PC-9 (cell line): ENCODE results near the gene SYCP3. TPM values are rescaled to one million over a fixed set of nuclear protein-coding genes. Genes with fewer than 3 reads are reported as not detected.

Source experiments
- BruUV-seq: library from RNA; stranded (reverse); fragments of 400-500 nt; replicated peaks from 2 replicates; lab custom pipeline; 2021; lab: Mats Ljungman, UMichigan
- CTCF ChIA-PET: fragments of 300-600 bp; sonication (Branson Sonifier 250); formaldehyde crosslinking; loops from one replicate; lab custom pipeline; 2022; ENCODE audit warnings: antibody characterized with exemption; lab: Charles Lee
- POLR2A ChIA-PET: fragments of 300-600 bp; sonication (Branson Sonifier 250); formaldehyde crosslinking; loops from one replicate; lab custom pipeline; 2022; ENCODE audit warnings: antibody characterized with exemption; ENCODE audit not compliant: unreplicated experiment; lab: Charles Lee
- DNase-seq, 2 experiments: peaks; one replicate each; pipeline versions ENCODE4 v3.0.0 to v3.0.0-alpha.2; 2015 to 2022; ENCODE audit warnings: mixed read lengths in 1 of 2
- H2AFZ ChIP-seq: fragments of 200-600 bp; sonication (generic); 2 replicates; pipeline ENCODE4 v1.8.1; 2017; ENCODE audit warnings: antibody characterized with exemption
- H3F3A ChIP-seq: fragments of 200-600 bp; sonication (generic); 2 replicates; pipeline ENCODE4 v1.8.1; 2017; ENCODE audit warnings: antibody characterized with exemption, mild to moderate bottlenecking, low read depth; ENCODE audit not compliant: insufficient read depth
- H3K27ac ChIP-seq: fragments of 200-600 bp; sonication (generic); 2 replicates; pipeline ENCODE4 v1.6.1; 2016; ENCODE audit warnings: mixed run types
- H3K27me3 ChIP-seq: fragments of 200-600 bp; sonication (generic); 2 replicates; pipeline ENCODE4 v1.6.1; 2016; ENCODE audit warnings: low read depth, mixed run types; ENCODE audit not compliant: insufficient read depth
- H3K36me3 ChIP-seq: fragments of 200-600 bp; sonication (generic); 2 replicates; pipeline ENCODE4 v1.6.1; 2016; ENCODE audit warnings: low read depth, mixed run types
- H3K4me1 ChIP-seq: fragments of 200-600 bp; sonication (generic); replicated peaks from 2 replicates; pipeline ENCODE4 v1.6.1; 2016; ENCODE audit warnings: mixed run types; ENCODE audit not compliant: insufficient read depth
- H3K4me2 ChIP-seq: fragments of 200-600 bp; sonication (generic); 2 replicates; pipeline ENCODE4 v1.6.1; 2017; ENCODE audit warnings: mixed run types
- H3K4me3 ChIP-seq: fragments of 200-600 bp; sonication (generic); 2 replicates; pipeline ENCODE4 v1.6.1; 2016; ENCODE audit warnings: mixed run types
- H3K79me2 ChIP-seq: fragments of 200-600 bp; sonication (generic); 2 replicates; pipeline ENCODE4 v1.6.1; 2017; ENCODE audit warnings: low read depth, mixed run types
- H3K9me2 ChIP-seq: fragments of 200-600 bp; sonication (generic); 2 replicates; pipeline ENCODE4 v1.8.1; 2017; ENCODE audit warnings: mild to moderate bottlenecking; ENCODE audit not compliant: insufficient read depth
- H3K9me3 ChIP-seq: fragments of 200-600 bp; sonication (generic); 2 replicates; pipeline ENCODE4 v1.8.1; 2016; ENCODE audit warnings: low read depth; ENCODE audit not compliant: insufficient read depth
- H4K20me1 ChIP-seq: fragments of 200-600 bp; sonication (generic); 2 replicates; pipeline ENCODE4 v1.8.1; 2017; ENCODE audit not compliant: insufficient read depth
- EZH2 ChIP-seq: fragments of 200-600 bp; sonication (generic); IDR thresholded peaks from 2 replicates; pipeline ENCODE4 v1.8.0; 2017; ENCODE audit warnings: antibody characterized with exemption, low read depth
- intact Hi-C: fragments of 100-400 bp; cut with micrococcal nuclease; formaldehyde crosslinking; loops from one replicate; pipeline ENCODE4 v1.10.0; 2022; ENCODE audit not compliant: unreplicated experiment
- total RNA-seq: library from RNA; stranded (reverse); gene quantifications from 2 replicates; pipeline ENCODE4 v1.2.3, GENCODE V29; 2021
- TF ChIP-seq, protein P1 (sequence below): fragments of 200-600 bp; sonication (generic); conservative IDR thresholded peaks from 2 replicates; pipeline ENCODE4 v1.6.1; 2017; ENCODE audit warnings: mixed run types, antibody characterized with exemption, mild to moderate bottlenecking, moderate library complexity

Gene SYCP3
- total RNA-seq, 1 experiment from 2014 or later, result 0.09 TPM

DNA sequence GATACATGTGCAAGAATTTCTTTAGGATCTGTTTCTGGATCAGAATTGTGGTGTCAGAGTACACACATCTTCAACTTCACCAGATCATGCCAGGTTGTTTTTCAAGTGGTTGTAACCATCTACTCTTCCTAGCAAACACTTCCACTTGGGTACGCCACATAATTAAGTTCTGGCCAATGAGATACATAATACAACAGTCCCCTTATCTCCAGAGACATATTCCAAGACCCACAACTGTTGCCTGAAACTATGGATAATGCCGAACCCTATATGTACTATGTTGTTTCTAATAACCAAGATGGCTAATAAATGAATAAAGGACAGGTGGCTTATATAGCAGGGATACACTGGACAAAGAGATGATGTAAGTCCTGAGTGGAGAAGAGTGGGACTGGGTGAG lies 44.3 kb downstream of the SYCP3 start:
- Histone ChIP-seq H3K27ac (no peak overlapping the region), H3K4me1 (peaks cover 27% of the 10 kb centered on the region), H3K36me3 (no peaks in the 10 kb centered on the region), H3K9me3 (no peaks in the 10 kb centered on the region), H3F3A (peaks cover 8% of the 10 kb centered on the region; the same call in 1 of the 2 replicates), H4K20me1 (no peaks in the 10 kb centered on the region), H3K4me3 (no peak overlapping the region), H3K79me2 (peaks cover 9% of the 10 kb centered on the region; the same call in 1 of the 2 replicates), H3K9me2 (no peaks in the 10 kb centered on the region), H3K4me2 (peak overlapping the region; percentile 10; the same call in 1 of the 2 replicates), H3K27me3 (no peaks in the 10 kb centered on the region), H2AFZ (no peak overlapping the region)
- TF ChIP-seq, protein P1, sequence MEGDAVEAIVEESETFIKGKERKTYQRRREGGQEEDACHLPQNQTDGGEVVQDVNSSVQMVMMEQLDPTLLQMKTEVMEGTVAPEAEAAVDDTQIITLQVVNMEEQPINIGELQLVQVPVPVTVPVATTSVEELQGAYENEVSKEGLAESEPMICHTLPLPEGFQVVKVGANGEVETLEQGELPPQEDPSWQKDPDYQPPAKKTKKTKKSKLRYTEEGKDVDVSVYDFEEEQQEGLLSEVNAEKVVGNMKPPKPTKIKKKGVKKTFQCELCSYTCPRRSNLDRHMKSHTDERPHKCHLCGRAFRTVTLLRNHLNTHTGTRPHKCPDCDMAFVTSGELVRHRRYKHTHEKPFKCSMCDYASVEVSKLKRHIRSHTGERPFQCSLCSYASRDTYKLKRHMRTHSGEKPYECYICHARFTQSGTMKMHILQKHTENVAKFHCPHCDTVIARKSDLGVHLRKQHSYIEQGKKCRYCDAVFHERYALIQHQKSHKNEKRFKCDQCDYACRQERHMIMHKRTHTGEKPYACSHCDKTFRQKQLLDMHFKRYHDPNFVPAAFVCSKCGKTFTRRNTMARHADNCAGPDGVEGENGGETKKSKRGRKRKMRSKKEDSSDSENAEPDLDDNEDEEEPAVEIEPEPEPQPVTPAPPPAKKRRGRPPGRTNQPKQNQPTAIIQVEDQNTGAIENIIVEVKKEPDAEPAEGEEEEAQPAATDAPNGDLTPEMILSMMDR, result no peak
- TF ChIP-seq EZH2, result no peak
- ChIA-PET POLR2A (no interaction called here), CTCF (interaction anchor here (0.7 kb wide), 1 partner anchor 26 kb away, joined by 3 read pairs; no protein-coding TSS in a partner anchor)
- BruUV-seq, result no TSS peak
- intact Hi-C loops, result no loop called here
- no peak for DNase-seq

DNA sequence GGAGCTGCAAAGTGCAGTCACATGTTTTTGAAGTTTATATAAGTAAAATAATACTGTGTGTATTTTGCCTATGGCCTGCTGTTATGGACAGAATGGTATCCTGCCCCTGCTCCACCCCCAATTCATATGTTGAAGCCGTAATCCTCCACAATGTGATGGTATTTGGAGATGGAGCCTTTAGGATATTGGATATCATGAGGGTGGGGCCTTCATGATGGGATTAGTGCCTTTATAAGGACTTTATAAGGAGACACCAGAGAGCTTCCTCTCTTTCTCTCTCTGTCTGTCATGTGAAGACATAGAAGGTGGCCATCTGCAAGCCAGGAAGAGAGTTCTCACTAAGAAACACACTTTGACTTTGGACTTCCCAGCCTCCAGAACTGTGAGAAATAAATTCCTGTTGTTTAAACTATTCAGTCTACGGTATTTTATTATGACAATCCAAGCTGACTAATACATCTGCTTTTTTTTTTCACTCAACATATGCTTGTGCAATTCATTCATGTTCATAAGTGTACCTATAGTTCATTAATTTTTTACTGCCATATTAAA lies 44.9 kb downstream of the SYCP3 start:
- Histone ChIP-seq H3K36me3 (no peaks in the 10 kb centered on the region), H3K4me2 (no peak overlapping the region), H3K27ac (no peak overlapping the region), H3K4me1 (peaks cover 27% of the 10 kb centered on the region), H3K9me2 (no peaks in the 10 kb centered on the region), H3K79me2 (peaks cover 5% of the 10 kb centered on the region; the same call in 1 of the 2 replicates), H3K9me3 (no peaks in the 10 kb centered on the region), H3F3A (peaks cover 8% of the 10 kb centered on the region; the same call in 1 of the 2 replicates), H3K27me3 (no peaks in the 10 kb centered on the region), H3K4me3 (no peak overlapping the region), H4K20me1 (no peaks in the 10 kb centered on the region), H2AFZ (no peak overlapping the region)
- POLR2A ChIA-PET, result no interaction called here
- BruUV-seq, result no TSS peak
- CTCF ChIA-PET, result no interaction called here
- no peak for DNase-seq
- TF ChIP-seq EZH2, result no peak
- intact Hi-C loops, result no loop called here

DNA sequence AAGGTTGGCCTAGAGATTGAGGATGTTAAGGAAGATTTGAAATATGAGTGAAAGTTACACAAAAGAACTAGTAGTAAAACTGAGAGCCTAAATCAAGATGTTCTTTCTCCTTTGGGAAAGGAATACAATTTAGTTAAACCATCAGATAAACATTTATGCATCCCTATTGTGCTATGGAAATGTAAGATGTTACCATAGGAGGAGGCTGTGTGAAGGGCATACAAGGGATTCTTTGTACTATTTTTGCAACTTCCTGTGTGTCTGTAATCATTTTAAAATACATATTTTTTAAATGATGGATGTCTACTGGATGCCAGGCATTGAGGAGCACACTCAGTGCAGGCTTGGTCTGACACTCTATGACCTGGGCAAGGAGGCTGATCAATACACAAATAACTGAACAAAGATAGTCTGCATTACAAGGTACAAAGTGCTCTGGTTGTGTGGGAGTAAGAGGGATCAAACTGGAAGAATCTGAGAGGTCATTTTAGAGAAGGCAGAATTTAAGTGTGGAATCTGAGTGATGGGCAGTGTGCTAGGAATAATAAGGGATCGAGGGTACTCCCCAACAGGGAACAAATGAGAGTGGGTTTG lies 47.7 kb downstream of the SYCP3 start:
- CTCF ChIA-PET, result no interaction called here
- Histone ChIP-seq H4K20me1 (no peaks in the 10 kb centered on the region), H3K9me3 (no peaks in the 10 kb centered on the region), H2AFZ (no peak overlapping the region), H3K27ac (no peak overlapping the region), H3K79me2 (no peaks in the 10 kb centered on the region), H3K9me2 (no peaks in the 10 kb centered on the region), H3K4me3 (no peak overlapping the region), H3K4me1 (peaks cover 15% of the 10 kb centered on the region), H3F3A (peaks cover 2% of the 10 kb centered on the region; the same call in 1 of the 2 replicates), H3K27me3 (no peaks in the 10 kb centered on the region), H3K4me2 (no peak overlapping the region), H3K36me3 (no peaks in the 10 kb centered on the region)
- no peak for TF ChIP-seq EZH2
- TF ChIP-seq, protein P1, result no peak
- BruUV-seq, result no TSS peak
- intact Hi-C loops, result no loop called here
- POLR2A ChIA-PET, result no interaction called here
- DNase-seq, result no peak
